Epithelial cell of umbilical artery (primary cell): ENCODE measurements around the gene SLC7A14. TPM values are rescaled to one million over a fixed set of nuclear protein-coding genes. Genes with fewer than 3 reads are reported as not detected.

ENCODE experiments used
- total RNA-seq: library from RNA; depleted of rRNA; stranded (reverse); fragments of >200 nt; gene quantifications from 2 replicates; pipeline ENCODE4 v1.2.3, GENCODE V29; 2014

The SLC7A14 gene
- 1.4 and 1.9 TPM in 2 replicates for total RNA-seq

GRCh38 chr3:170585937-170586310 is at the start of gene SLC7A14:
Gene SLC7A14, minus strand, starts transcription at chr3:170586075. Its CDS starts 59,139 bp downstream, at chr3:170526936.

GRCh38 chr3:170418422-170419398 is 167.2 kb downstream of the SLC7A14 start, which contains the start of gene CLDN11:
Gene CLDN11, plus strand, starts transcription at chr3:170418868. Its CDS starts 199 bp downstream, at chr3:170419067.

Other genes starting within 250 kb of the SLC7A14 start
- gene SKIL, start 228.4 kb downstream of the SLC7A14 start, total RNA-seq = 111 and 124 TPM in 2 replicates
- 98.7 and 169 TPM in 2 replicates for gene CLDN11, start 167.2 kb downstream of the SLC7A14 start, total RNA-seq